ENCODE results near the gene CCDC33. TPM values are rescaled to one million over a fixed set of nuclear protein-coding genes. Genes with fewer than 3 reads are reported as not detected.

The CCDC33 gene
- total RNA-seq, 1 experiment from 2014 or later: not detected

GRCh38 chr15:74228723-74229081, 7.4 kb upstream of the CCDC33 start:
- Histone ChIP-seq H3K36me3 (ENCODE audit: control insufficient read depth, insufficient read depth, low read length) (no peaks in the 10 kb centered on the region), H3K4me1 (no peaks in the 10 kb centered on the region), H3K27me3 (replicated peaks; ENCODE audit: control insufficient read depth, insufficient read depth, low read length) (no peaks in the 10 kb centered on the region), H3K9me3 (no peaks in the 10 kb centered on the region), H3K4me3 (ENCODE audit: low read depth, low read length) (no peak overlapping the region)
- ChIA-PET CTCF (no interaction called here), POLR2A (no interaction called here)
- TF ChIP-seq CTCF (IDR thresholded peaks at IDR 0.05; ENCODE audit: insufficient read depth in 1 of 2, low read depth in 1 of 2, low read length in 1 of 2, severe bottlenecking in 1 of 2, unreplicated experiment in 1 of 2): no peak
- no peak overlapping the region for H3K4me3 Mint-ChIP-seq (ENCODE audit: unreplicated experiment)
- no TSS peak for BruUV-seq (replicated peaks)
- H3K36me3 Mint-ChIP-seq (ENCODE audit: insufficient read depth, unreplicated experiment): no peaks in the 10 kb centered on the region
- no peaks in the 10 kb centered on the region for H3K4me1 Mint-ChIP-seq (ENCODE audit: low read depth, unreplicated experiment)
- intact Hi-C loops (cut with micrococcal nuclease; ENCODE audit: unreplicated experiment): no loop called here
- H3K9me3 Mint-ChIP-seq (ENCODE audit: unreplicated experiment): no peaks in the 10 kb centered on the region
- H3K27me3 Mint-ChIP-seq (ENCODE audit: insufficient read depth, unreplicated experiment): peaks cover 16% of the 10 kb centered on the region
- no peak overlapping the region for H3K27ac Mint-ChIP-seq (ENCODE audit: unreplicated experiment)
- no peak for DNase-seq

DNA sequence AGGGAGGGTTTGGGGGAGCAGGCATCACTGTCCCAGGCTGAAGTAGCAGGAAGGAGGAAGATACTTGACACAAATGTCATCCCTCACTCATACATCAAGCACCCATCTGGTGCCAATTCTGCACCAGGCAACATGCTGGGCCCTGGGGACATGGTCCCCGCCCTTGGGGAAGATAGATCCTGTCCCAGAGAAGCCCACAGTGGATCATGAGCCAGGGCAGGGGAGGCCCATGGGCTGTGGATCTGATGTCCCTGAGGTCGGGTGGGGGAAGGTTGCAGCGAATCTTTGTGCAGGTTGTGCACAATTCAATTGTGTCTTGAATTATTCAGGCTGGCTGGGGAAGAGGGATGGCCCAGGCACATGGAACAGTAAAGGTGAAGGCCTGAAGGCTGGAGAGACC, 6.4 kb upstream of the CCDC33 start:
- H3K27me3 ChIP-seq (replicated peaks; ENCODE audit: control insufficient read depth, insufficient read depth, low read length): no peaks in the 10 kb centered on the region

DNA sequence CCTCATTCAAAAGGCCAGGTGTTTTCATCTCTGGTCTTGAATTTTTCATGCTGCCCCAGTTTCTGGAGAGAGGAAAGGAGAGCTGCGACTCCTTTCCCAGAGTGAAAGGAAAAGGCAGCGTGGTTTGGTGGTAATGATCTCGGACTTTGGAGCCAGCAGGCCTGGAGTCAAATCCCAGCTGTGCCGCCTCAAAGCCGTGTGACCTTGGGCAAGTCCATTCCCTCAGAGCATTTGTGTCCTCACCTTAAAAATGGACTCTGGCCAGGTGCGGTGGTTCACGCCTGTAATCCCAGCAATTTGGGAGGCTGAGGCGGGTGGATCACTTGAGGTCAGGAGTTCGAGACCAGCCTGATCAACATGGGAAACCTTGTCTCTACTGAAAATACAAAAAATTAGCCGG, 4.7 kb upstream of the CCDC33 start:
- CTCF ChIA-PET: interaction anchor here (0.5 kb wide), 1 partner anchor 115 kb away, joined by 3 read pairs; no protein-coding TSS in a partner anchor

More for the DNA sequence above, 6.4 kb upstream of the CCDC33 start:
- no peaks in the 10 kb centered on the region for H3K4me1 Mint-ChIP-seq (ENCODE audit: low read depth, unreplicated experiment)
- no peaks in the 10 kb centered on the region for H3K36me3 Mint-ChIP-seq (ENCODE audit: insufficient read depth, unreplicated experiment)
- CTCF ChIA-PET: no interaction called here
- no peaks in the 10 kb centered on the region for H3K36me3 ChIP-seq (ENCODE audit: control insufficient read depth, insufficient read depth, low read length)
- H3K9me3 ChIP-seq: no peaks in the 10 kb centered on the region
- no TSS peak for BruUV-seq (replicated peaks)
- TF ChIP-seq CTCF (IDR thresholded peaks at IDR 0.05; ENCODE audit: insufficient read depth in 1 of 2, low read depth in 1 of 2, low read length in 1 of 2, severe bottlenecking in 1 of 2, unreplicated experiment in 1 of 2): no peak
- H3K4me3 ChIP-seq (ENCODE audit: low read depth, low read length): no peak overlapping the region
- no peaks in the 10 kb centered on the region for H3K9me3 Mint-ChIP-seq (ENCODE audit: unreplicated experiment)
- peaks cover 15% of the 10 kb centered on the region for H3K27me3 Mint-ChIP-seq (ENCODE audit: insufficient read depth, unreplicated experiment)
- no peak for DNase-seq
- POLR2A ChIA-PET: no interaction called here
- no peaks in the 10 kb centered on the region for H3K4me1 ChIP-seq
- no peak overlapping the region for H3K4me3 Mint-ChIP-seq (ENCODE audit: unreplicated experiment)
- intact Hi-C loops (cut with micrococcal nuclease; ENCODE audit: unreplicated experiment): no loop called here
- H3K27ac Mint-ChIP-seq (ENCODE audit: unreplicated experiment): no peak overlapping the region

More for the DNA sequence above, 4.7 kb upstream of the CCDC33 start:
- POLR2A ChIA-PET: no interaction called here
- Histone ChIP-seq H3K4me1 (no peaks in the 10 kb centered on the region), H3K9me3 (no peaks in the 10 kb centered on the region), H3K36me3 (ENCODE audit: control insufficient read depth, insufficient read depth, low read length) (no peaks in the 10 kb centered on the region), H3K4me3 (ENCODE audit: low read depth, low read length) (no peak overlapping the region), H3K27me3 (replicated peaks; ENCODE audit: control insufficient read depth, insufficient read depth, low read length) (no peaks in the 10 kb centered on the region)
- no TSS peak for BruUV-seq (replicated peaks)
- TF ChIP-seq CTCF (IDR thresholded peaks at IDR 0.05; ENCODE audit: insufficient read depth in 1 of 2, low read depth in 1 of 2, low read length in 1 of 2, severe bottlenecking in 1 of 2, unreplicated experiment in 1 of 2): no peak
- no peaks in the 10 kb centered on the region for H3K4me1 Mint-ChIP-seq (ENCODE audit: low read depth, unreplicated experiment)
- peaks cover 16% of the 10 kb centered on the region for H3K27me3 Mint-ChIP-seq (ENCODE audit: insufficient read depth, unreplicated experiment)
- H3K9me3 Mint-ChIP-seq (ENCODE audit: unreplicated experiment): no peaks in the 10 kb centered on the region
- no peaks in the 10 kb centered on the region for H3K36me3 Mint-ChIP-seq (ENCODE audit: insufficient read depth, unreplicated experiment)
- no peak overlapping the region for H3K27ac Mint-ChIP-seq (ENCODE audit: unreplicated experiment)
- no peak overlapping the region for H3K4me3 Mint-ChIP-seq (ENCODE audit: unreplicated experiment)
- intact Hi-C loops (cut with micrococcal nuclease; ENCODE audit: unreplicated experiment): no loop called here
- DNase-seq: no peak
